DOHH2 (cell line): ENCODE results near the gene TRMT10C.

Experiments used
- EZH2phosphoT487 ChIP-seq: fragments of 200-600 bp; sonication (generic); IDR thresholded peaks from 2 replicates; pipeline ENCODE4 v1.6.1; 2017; ENCODE audit warnings: borderline replicate concordance, mild to moderate bottlenecking, antibody characterized with exemption, low read length, moderate library complexity, mixed read lengths
- TF ChIP-seq, protein P1 (sequence below): fragments of 200-600 bp; sonication (generic); IDR thresholded peaks from one replicate; pipeline ENCODE4 v1.5.1; 2014; ENCODE audit warnings: antibody characterized with exemption, mild to moderate bottlenecking, low read depth, low read length; ENCODE audit not compliant: poor library complexity, severe bottlenecking

DNA sequence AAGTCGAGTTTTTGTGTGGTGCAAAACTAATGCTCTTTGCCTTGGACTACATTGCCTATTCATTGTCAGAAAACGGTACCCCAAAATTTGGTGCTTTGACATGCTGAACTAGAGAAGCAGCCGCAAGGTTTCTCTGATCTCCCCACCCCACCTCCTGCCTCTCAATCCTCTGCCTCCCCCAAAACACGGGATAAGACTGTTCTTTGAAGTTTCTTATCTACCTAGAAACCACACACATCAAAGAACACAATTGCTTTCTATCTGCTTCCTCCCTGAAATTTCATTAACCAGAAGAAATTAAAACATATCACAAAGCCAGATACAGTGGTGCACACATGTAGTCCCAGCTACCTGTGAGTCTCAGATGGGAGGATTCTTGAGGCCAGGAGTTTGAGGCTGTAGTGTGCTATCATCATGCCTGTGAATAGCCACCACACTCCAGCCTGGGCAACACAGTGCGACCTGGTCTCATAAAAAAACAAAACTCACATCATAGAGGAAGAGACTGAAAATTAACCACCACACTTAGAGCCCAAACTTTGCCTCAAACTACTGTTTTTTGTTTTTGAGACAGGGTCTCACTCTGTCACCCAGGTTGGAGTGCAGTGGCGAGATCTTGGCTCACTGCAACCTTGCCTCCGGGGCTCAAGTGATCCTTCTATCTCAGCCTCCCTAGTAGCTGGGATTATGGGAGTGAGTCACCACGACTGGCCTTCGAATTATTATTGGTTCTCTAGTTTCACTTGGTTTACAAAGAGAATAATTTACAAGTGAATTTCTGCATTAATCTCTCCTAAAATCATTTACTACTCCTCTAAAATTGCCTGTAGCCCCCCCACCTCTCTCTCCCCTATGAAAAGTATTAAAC is 9.6 kb downstream of the TRMT10C start:
- TF ChIP-seq, protein P1, sequence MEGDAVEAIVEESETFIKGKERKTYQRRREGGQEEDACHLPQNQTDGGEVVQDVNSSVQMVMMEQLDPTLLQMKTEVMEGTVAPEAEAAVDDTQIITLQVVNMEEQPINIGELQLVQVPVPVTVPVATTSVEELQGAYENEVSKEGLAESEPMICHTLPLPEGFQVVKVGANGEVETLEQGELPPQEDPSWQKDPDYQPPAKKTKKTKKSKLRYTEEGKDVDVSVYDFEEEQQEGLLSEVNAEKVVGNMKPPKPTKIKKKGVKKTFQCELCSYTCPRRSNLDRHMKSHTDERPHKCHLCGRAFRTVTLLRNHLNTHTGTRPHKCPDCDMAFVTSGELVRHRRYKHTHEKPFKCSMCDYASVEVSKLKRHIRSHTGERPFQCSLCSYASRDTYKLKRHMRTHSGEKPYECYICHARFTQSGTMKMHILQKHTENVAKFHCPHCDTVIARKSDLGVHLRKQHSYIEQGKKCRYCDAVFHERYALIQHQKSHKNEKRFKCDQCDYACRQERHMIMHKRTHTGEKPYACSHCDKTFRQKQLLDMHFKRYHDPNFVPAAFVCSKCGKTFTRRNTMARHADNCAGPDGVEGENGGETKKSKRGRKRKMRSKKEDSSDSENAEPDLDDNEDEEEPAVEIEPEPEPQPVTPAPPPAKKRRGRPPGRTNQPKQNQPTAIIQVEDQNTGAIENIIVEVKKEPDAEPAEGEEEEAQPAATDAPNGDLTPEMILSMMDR = no peak
- TF ChIP-seq EZH2phosphoT487 = no peak
